HPDE6-E6E7 (cell line): ENCODE measurements around the gene WIZ.

ENCODE experiments used
- DNase-seq: peaks from one replicate; pipeline ENCODE4 v3.0.0; 2011; ENCODE audit warnings: missing footprints; ENCODE audit errors: extremely low spot score

The WIZ gene

GRCh38 chr19:15445807-15446376, 3.9 kb downstream of the WIZ start:
- no peak for DNase-seq

- no peak for DNase-seq
Observed at GRCh38 chr19:15445227-15445605, 4.5 kb downstream of the WIZ start.

- no peak for DNase-seq
Observed at GRCh38 chr19:15444505-15445226, 5.1 kb downstream of the WIZ start.

GRCh38 chr19:15443838-15444237, 5.9 kb downstream of the WIZ start:
- no peak for DNase-seq

- no peak for DNase-seq
Observed at GRCh38 chr19:15443325-15443724, 6.4 kb downstream of the WIZ start.

GRCh38 chr19:15442142-15442920, 7.4 kb downstream of the WIZ start:
- DNase-seq: no peak

GRCh38 chr19:15441317-15441716, 8.4 kb downstream of the WIZ start:
- no peak for DNase-seq

GRCh38 chr19:15439821-15440641, 9.7 kb downstream of the WIZ start:
- no peak for DNase-seq

- DNase-seq: no peak
Observed at GRCh38 chr19:15439078-15439799, 10.5 kb downstream of the WIZ start.

- no peak for DNase-seq
Observed at GRCh38 chr19:15438577-15438976, 11.2 kb downstream of the WIZ start.

GRCh38 chr19:15438124-15438496, 11.6 kb downstream of the WIZ start:
- no peak for DNase-seq

- DNase-seq: no peak
Observed at GRCh38 chr19:15437355-15438123, 12.2 kb downstream of the WIZ start.

GRCh38 chr19:15436826-15437110, 13.0 kb downstream of the WIZ start:
- DNase-seq: no peak

GRCh38 chr19:15436012-15436825, 13.5 kb downstream of the WIZ start:
- DNase-seq: no peak

- DNase-seq: no peak
Observed at GRCh38 chr19:15433519-15434069, 16.2 kb downstream of the WIZ start.

- DNase-seq: peak; percentile 93
Observed at GRCh38 chr19:15432629-15433518, 16.9 kb downstream of the WIZ start.

GRCh38 chr19:15432018-15432494, 17.7 kb downstream of the WIZ start:
- DNase-seq: no peak

GRCh38 chr19:15431396-15432017, 18.2 kb downstream of the WIZ start:
- DNase-seq: no peak
